ENCODE results near the gene FER.
"Not testable (repeated sequence)": the region's sequence is repeated elsewhere in the genome, so short reads cannot be mapped to it uniquely, and the experiment has no call there.

FER gene

DNA sequence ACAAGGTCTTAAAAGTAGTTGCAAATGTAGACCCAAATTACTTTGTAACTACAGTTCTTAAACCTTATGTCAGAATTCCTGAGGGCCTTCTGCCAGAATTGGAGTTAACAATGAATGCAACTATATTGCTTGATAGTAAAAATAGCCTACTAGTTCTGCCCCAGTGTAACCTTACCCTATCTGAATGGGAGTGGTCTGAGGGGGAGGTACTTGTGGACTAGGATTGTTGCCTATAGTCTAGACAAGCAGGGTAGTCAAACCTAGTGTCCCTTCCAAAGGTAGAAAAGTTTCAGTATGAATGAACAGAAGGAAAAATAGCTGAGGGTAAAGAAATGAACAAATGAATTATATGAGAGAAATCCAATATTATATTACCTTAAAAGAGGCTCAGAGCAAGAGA, 419.9 kb downstream of the FER start:
- H3K9me3 ChIP-seq (ENCODE audit: low read length) = no peaks in the 10 kb centered on the region
- no peak overlapping the region for H3K9ac ChIP-seq (ENCODE audit: low read length)
- no peak overlapping the region for H3K4me3 ChIP-seq (ENCODE audit: low read depth in 1 of 2, low read length in 2 of 2)
- H3K36me3 ChIP-seq (ENCODE audit: insufficient read depth, low read length) = no peaks in the 10 kb centered on the region
- H3K4me1 ChIP-seq (ENCODE audit: insufficient read depth, low read length) = no peaks in the 10 kb centered on the region
- H3K27ac ChIP-seq (ENCODE audit: low read depth, low read length) = no peak overlapping the region
- no peaks in the 10 kb centered on the region for H3K27me3 ChIP-seq (ENCODE audit: control insufficient read depth in 1 of 2, insufficient read depth in 2 of 2, low read length in 2 of 2)

DNA sequence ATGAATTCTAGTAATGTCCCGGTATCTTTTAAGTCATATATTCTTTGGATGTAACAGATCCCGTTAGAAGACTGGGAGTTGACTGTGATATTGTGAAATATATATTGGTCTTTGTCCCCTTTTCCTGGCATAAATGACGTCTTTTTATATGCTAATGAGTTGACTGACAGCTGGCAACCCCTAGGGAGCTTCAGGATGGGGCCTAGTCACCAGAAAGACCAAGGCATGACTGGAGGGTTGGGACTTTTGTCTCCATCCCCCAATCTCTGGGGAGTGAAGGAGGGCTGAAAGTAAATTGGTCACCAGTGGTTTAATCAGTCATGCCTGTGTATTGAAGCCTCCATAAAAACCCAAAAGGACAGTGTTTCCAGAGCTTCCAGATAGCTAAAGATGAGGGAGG, 420.5 kb downstream of the FER start:
- no peaks in the 10 kb centered on the region for H3K36me3 ChIP-seq (ENCODE audit: insufficient read depth, low read length)
- no peak overlapping the region for H3K27ac ChIP-seq (ENCODE audit: low read depth, low read length)
- no peaks in the 10 kb centered on the region for H3K27me3 ChIP-seq (ENCODE audit: control insufficient read depth in 1 of 2, insufficient read depth in 2 of 2, low read length in 2 of 2)
- no peak overlapping the region for H3K9ac ChIP-seq (ENCODE audit: low read length)
- no peaks in the 10 kb centered on the region for H3K4me1 ChIP-seq (ENCODE audit: insufficient read depth, low read length)
- no peak overlapping the region for H3K4me3 ChIP-seq (ENCODE audit: low read depth in 1 of 2, low read length in 2 of 2)
- H3K9me3 ChIP-seq (ENCODE audit: low read length) = no peaks in the 10 kb centered on the region

DNA sequence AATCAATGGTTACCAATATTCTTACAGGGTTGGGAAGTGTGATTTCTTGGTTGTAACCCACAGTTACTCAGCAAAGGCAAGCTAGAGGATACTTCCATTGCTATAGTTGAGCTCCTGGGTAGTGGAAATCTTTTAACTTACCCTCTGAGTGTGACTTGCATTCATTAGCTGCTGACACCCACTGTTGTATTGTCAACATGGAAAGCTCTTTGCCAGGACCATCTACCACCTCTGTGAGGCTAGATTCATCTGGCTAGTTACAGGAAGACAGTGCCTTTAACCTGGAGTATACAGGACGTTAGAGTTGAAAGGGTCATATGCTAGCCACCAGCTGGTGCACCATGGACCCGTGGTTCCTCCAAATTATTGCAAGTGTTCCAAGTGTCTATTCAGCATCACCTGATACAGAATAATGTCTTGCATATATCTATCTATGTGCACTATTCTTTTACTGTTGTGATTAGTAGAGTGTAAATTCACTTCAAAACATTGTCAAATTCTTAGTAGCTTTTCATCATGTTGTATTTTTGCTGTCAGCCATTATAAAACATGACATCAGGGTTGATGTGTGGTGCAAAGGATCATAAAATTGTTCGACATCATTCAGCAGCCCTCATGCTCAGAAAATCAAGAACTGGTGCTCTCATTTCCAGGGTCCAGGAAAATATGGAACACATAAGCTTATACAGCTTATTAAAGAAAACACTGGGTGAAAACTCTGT, 423.1 kb downstream of the FER start:
- H3K9ac ChIP-seq (ENCODE audit: low read length) = no peak overlapping the region
- H3K4me3 ChIP-seq (ENCODE audit: low read depth in 1 of 2, low read length in 2 of 2) = no peak overlapping the region
- H3K9me3 ChIP-seq (ENCODE audit: low read length) = no peaks in the 10 kb centered on the region
- H3K27me3 ChIP-seq (ENCODE audit: control insufficient read depth in 1 of 2, insufficient read depth in 2 of 2, low read length in 2 of 2) = no peaks in the 10 kb centered on the region
- no peaks in the 10 kb centered on the region for H3K36me3 ChIP-seq (ENCODE audit: insufficient read depth, low read length)
- no peaks in the 10 kb centered on the region for H3K4me1 ChIP-seq (ENCODE audit: insufficient read depth, low read length)
- H3K27ac ChIP-seq (ENCODE audit: low read depth, low read length) = no peak overlapping the region

DNA sequence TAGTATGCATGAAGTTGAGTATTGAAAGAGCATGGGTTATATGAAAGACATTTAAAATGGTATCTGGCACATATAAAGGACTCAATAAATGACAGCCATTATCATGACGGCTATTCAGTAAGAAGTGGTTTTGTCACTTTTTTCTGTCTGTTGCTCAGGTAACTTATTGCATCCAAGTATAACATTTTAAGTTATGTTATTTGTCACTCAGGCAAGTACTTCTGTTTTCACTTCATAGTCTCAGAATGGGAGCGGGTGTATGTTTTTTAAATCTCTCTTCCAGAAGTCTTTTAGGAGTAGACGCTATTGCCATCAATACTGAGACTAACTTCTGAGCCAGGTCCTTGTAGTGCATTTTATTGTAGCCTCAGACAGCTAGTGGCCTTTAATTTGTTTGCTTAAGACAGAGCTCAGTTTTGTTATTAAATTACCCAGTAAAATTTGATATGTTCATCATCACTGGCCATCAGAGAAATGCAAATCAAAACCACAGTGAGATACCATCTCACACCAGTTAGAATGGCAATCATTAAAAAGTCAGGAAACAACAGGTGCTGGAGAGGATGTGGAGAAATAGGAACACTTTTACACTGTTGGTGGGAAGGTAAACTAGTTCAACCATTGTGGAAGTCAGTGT, 423.9 kb downstream of the FER start:
- not testable (repeated sequence) for H3K27me3 ChIP-seq (ENCODE audit: control insufficient read depth in 1 of 2, insufficient read depth in 2 of 2, low read length in 2 of 2); H3K27ac ChIP-seq (ENCODE audit: low read depth, low read length); H3K4me1 ChIP-seq (ENCODE audit: insufficient read depth, low read length); H3K36me3 ChIP-seq (ENCODE audit: insufficient read depth, low read length); H3K9me3 ChIP-seq (ENCODE audit: low read length); H3K4me3 ChIP-seq (ENCODE audit: low read depth in 1 of 2, low read length in 2 of 2); H3K9ac ChIP-seq (ENCODE audit: low read length)

DNA sequence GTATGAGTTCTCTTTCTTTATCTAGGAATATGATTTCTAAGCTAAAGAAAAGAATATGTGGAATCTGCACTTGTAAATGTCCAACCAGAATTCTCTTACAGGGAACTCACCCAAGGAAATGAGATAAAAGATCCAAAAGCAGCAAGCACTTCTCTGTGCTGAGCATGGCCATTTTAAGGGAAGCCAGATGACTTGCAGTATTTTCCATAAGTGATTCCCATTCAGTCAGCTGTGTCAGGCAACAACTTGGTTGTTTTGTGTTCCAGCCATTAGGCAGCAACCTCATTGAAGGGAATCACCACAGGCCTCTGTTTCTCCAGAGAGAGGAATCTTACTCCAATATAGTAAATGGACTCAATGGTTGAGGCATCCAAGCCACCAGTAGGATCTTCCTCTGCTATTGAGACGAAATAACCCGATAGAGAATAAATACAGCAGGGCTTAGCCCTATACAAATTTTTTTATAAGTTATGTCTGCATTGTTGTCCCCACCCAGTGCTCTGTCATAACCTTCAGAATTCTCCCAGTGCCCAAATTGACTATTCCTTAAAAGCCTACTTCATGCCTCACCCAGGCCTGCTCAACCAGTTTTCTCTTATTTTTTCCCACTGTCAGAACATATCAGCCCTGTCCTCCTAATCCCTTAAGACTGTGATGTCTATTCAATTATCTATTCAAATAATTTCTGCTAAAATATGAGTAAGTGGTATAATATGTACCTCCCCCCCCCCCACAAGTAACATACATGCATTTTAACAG, 425.5 kb downstream of the FER start:
- Histone ChIP-seq H3K4me3 (ENCODE audit: low read depth in 1 of 2, low read length in 2 of 2) (no peak overlapping the region), H3K9ac (ENCODE audit: low read length) (no peak overlapping the region), H3K27ac (ENCODE audit: low read depth, low read length) (no peak overlapping the region), H3K9me3 (ENCODE audit: low read length) (no peaks in the 10 kb centered on the region), H3K27me3 (ENCODE audit: control insufficient read depth in 1 of 2, insufficient read depth in 2 of 2, low read length in 2 of 2) (no peaks in the 10 kb centered on the region), H3K36me3 (ENCODE audit: insufficient read depth, low read length) (no peaks in the 10 kb centered on the region), H3K4me1 (ENCODE audit: insufficient read depth, low read length) (no peaks in the 10 kb centered on the region)

DNA sequence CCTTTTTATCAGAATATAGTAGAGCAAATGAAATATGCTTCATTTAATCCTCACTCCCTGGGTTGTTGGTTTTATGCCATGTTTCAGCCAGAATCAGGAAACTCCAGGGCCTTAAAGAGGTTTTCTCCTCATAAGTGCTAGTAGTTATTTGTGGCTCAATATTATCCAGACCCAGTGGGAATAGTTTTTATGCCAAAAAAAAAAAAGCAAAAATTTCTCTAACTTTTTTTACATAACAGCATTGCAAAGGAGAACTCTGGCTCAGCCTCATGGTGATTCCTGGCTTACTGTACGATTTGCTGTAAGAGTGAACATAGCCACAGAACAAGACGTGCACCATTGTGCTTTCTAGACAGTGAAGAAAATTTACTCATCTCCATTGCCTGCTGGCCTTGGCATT, 429.5 kb downstream of the FER start:
- Histone ChIP-seq H3K27me3 (ENCODE audit: control insufficient read depth in 1 of 2, insufficient read depth in 2 of 2, low read length in 2 of 2) (no peaks in the 10 kb centered on the region), H3K27ac (ENCODE audit: low read depth, low read length) (no peak overlapping the region), H3K9ac (ENCODE audit: low read length) (no peak overlapping the region), H3K4me3 (ENCODE audit: low read depth in 1 of 2, low read length in 2 of 2) (no peak overlapping the region), H3K36me3 (ENCODE audit: insufficient read depth, low read length) (no peaks in the 10 kb centered on the region), H3K4me1 (ENCODE audit: insufficient read depth, low read length) (no peaks in the 10 kb centered on the region), H3K9me3 (ENCODE audit: low read length) (no peaks in the 10 kb centered on the region)

DNA sequence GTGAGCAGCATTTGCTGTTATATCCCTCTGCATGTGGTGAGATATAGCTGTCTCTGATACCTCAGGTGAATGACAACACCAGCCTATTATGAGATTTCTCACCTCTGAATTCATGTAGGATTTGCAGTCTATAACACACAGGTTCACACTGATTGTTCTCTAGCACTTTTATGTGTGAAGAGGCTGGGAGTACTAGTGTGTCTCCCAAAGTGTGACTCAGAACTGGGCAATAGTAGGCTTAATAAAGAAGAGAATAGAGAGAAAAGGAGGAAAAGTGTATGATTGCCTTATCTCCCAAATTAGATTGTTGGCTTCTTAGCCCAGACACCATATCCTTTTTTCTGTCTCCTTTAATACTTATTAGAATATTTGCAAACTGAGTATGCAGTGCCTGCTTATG, 430.1 kb downstream of the FER start:
- no peak overlapping the region for H3K9ac ChIP-seq (ENCODE audit: low read length)
- H3K4me3 ChIP-seq (ENCODE audit: low read depth in 1 of 2, low read length in 2 of 2) = no peak overlapping the region
- no peaks in the 10 kb centered on the region for H3K4me1 ChIP-seq (ENCODE audit: insufficient read depth, low read length)
- H3K27ac ChIP-seq (ENCODE audit: low read depth, low read length) = no peak overlapping the region
- no peaks in the 10 kb centered on the region for H3K9me3 ChIP-seq (ENCODE audit: low read length)
- no peaks in the 10 kb centered on the region for H3K27me3 ChIP-seq (ENCODE audit: control insufficient read depth in 1 of 2, insufficient read depth in 2 of 2, low read length in 2 of 2)
- H3K36me3 ChIP-seq (ENCODE audit: insufficient read depth, low read length) = no peaks in the 10 kb centered on the region

DNA sequence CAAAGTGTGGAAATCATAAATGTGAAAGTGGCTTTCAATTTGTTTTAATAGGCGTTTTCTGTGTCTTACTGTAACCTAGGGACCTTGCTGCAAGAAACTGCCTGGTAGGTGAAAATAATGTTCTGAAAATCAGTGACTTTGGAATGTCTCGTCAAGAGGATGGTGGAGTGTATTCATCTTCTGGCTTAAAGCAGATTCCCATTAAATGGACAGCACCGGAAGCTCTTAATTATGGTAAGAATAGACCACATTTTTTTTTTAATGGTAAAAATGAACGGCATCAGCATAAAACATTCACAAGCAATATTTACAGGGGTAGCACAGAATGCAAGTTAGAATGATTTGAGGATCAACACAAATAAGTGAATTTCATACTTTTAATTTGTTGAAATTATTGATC, 433.0 kb downstream of the FER start:
- no peaks in the 10 kb centered on the region for H3K36me3 ChIP-seq (ENCODE audit: insufficient read depth, low read length)
- no peaks in the 10 kb centered on the region for H3K4me1 ChIP-seq (ENCODE audit: insufficient read depth, low read length)
- no peaks in the 10 kb centered on the region for H3K27me3 ChIP-seq (ENCODE audit: control insufficient read depth in 1 of 2, insufficient read depth in 2 of 2, low read length in 2 of 2)
- no peak overlapping the region for H3K9ac ChIP-seq (ENCODE audit: low read length)
- H3K27ac ChIP-seq (ENCODE audit: low read depth, low read length) = no peak overlapping the region
- H3K9me3 ChIP-seq (ENCODE audit: low read length) = no peaks in the 10 kb centered on the region
- no peak overlapping the region for H3K4me3 ChIP-seq (ENCODE audit: low read depth in 1 of 2, low read length in 2 of 2)

DNA sequence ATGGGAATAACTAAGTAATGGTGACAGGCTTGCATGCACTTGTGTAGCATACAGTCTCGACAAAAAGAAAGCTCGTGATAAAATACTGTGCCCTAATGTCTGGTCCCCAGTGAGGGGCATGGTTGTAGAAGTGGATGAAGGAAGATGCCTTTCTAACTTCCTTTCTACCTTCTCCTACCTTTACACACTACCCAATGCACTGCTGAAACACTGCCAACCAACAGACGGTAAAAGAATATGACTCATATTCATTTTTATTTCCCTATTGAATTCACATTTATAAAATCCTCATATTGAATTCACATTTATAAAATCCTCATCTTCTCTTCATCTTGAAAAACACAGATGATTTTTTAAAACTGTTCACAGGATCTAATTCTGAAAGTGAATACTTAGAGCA, 439.1 kb downstream of the FER start:
- Histone ChIP-seq H3K4me3 (ENCODE audit: low read depth in 1 of 2, low read length in 2 of 2) (no peak overlapping the region), H3K27ac (ENCODE audit: low read depth, low read length) (no peak overlapping the region), H3K4me1 (ENCODE audit: insufficient read depth, low read length) (no peaks in the 10 kb centered on the region), H3K9me3 (ENCODE audit: low read length) (no peaks in the 10 kb centered on the region), H3K36me3 (ENCODE audit: insufficient read depth, low read length) (peaks cover 8% of the 10 kb centered on the region), H3K27me3 (ENCODE audit: control insufficient read depth in 1 of 2, insufficient read depth in 2 of 2, low read length in 2 of 2) (no peaks in the 10 kb centered on the region), H3K9ac (ENCODE audit: low read length) (no peak overlapping the region)

DNA sequence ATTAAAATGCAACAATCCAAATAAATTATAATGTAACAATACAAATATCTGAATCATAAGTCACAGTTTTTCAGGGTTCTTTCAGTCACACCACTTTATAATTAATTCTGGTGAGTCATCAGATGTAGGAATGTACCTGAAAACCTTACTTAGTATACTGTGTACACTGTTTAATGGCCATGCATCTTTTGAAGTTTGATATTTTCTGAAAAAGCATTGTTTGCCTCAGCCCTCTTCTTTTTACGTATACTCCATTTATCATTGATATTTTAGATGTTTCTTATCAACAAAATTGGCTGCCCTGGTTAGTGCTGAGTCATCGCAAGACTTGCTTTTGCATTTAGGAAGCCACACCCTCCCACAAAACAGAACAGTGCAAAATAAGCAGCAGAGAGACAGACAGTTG, 443.5 kb downstream of the FER start:
- H3K27ac ChIP-seq (ENCODE audit: low read depth, low read length) = no peak overlapping the region
- no peak overlapping the region for H3K9ac ChIP-seq (ENCODE audit: low read length)
- H3K9me3 ChIP-seq (ENCODE audit: low read length) = no peaks in the 10 kb centered on the region
- no peaks in the 10 kb centered on the region for H3K4me1 ChIP-seq (ENCODE audit: insufficient read depth, low read length)
- H3K4me3 ChIP-seq (ENCODE audit: low read depth in 1 of 2, low read length in 2 of 2) = no peak overlapping the region
- H3K27me3 ChIP-seq (ENCODE audit: control insufficient read depth in 1 of 2, insufficient read depth in 2 of 2, low read length in 2 of 2) = no peaks in the 10 kb centered on the region
- peaks cover 8% of the 10 kb centered on the region for H3K36me3 ChIP-seq (ENCODE audit: insufficient read depth, low read length)

DNA sequence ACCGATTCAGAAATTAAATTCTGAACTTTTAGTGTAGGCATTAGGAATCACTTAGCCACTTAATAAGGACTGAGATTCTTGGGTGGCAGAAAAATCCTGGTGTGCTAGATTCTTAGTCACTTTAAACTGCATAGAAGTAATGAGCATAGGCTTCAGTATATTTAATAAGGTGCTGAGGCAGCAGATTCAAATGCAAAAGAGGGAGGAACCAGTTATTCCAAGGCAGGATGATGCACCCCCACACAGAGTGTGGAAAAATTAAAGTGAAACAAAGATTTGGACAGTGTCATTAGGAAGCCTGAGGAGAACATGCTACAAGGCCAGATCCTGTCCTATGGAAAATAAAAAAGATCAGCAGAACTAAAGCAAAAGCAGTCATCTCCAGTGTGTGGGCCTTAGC, 444.3 kb downstream of the FER start:
- Histone ChIP-seq H3K4me1 (ENCODE audit: insufficient read depth, low read length) (no peaks in the 10 kb centered on the region), H3K9me3 (ENCODE audit: low read length) (no peaks in the 10 kb centered on the region), H3K27ac (ENCODE audit: low read depth, low read length) (no peak overlapping the region), H3K27me3 (ENCODE audit: control insufficient read depth in 1 of 2, insufficient read depth in 2 of 2, low read length in 2 of 2) (no peaks in the 10 kb centered on the region), H3K36me3 (ENCODE audit: insufficient read depth, low read length) (peaks cover 8% of the 10 kb centered on the region), H3K9ac (ENCODE audit: low read length) (no peak overlapping the region), H3K4me3 (ENCODE audit: low read depth in 1 of 2, low read length in 2 of 2) (no peak overlapping the region)

Measured in muscle layer of colon (tissue), 2 donors.